ENCODE data around the gene STX18. TPM values are rescaled to one million over a fixed set of nuclear protein-coding genes. Genes with fewer than 3 reads are reported as not detected.

STX18 gene
- total and polyA plus RNA-seq, 2 donors (not counting 1 experiment from before 2014, with no cell fraction given) = 27.4 to 28.2 TPM

- Histone ChIP-seq H3K9me3 (ENCODE audit: control insufficient read depth, insufficient read depth, low read depth, low read length) (no peaks in the 10 kb centered on the region), H3K36me3 (ENCODE audit: control insufficient read depth, insufficient read depth, low read length) (peaks cover 3% of the 10 kb centered on the region), H3K27me3 (ENCODE audit: control insufficient read depth, insufficient read depth, low read length) (no peaks in the 10 kb centered on the region), H2AFZ (ENCODE audit: low read length) (no peak overlapping the region), H3K4me3 (replicated peaks in 1 of 4; ENCODE audit: control extremely low read depth in 1 of 4, insufficient read depth in 1 of 4, low read depth in 3 of 4, low read length in 4 of 4) (no peak overlapping the region), H3K4me2 (ENCODE audit: extremely low read depth, insufficient read depth, low read length) (no peak overlapping the region), H3K79me2 (ENCODE audit: control insufficient read depth, insufficient read depth, low read length) (no peaks in the 10 kb centered on the region), H3K9ac (ENCODE audit: insufficient read depth, low read length) (no peak overlapping the region), H3K4me1 (ENCODE audit: control insufficient read depth, extremely low read depth, insufficient read depth, low read length) (no peaks in the 10 kb centered on the region), H4K20me1 (ENCODE audit: control insufficient read depth, extremely low read depth, insufficient read depth, low read length) (no peaks in the 10 kb centered on the region), H3K27ac (ENCODE audit: insufficient read depth, low read length) (no peak overlapping the region)
- TF ChIP-seq EZH2 (IDR thresholded peaks at IDR 0.05; ENCODE audit: low read length, missing control alignments) = no peak
- TF ChIP-seq CTCF (conservative IDR thresholded peaks at IDR 0.05 in 1 of 2, IDR thresholded peaks at IDR 0.05 in 1 of 2; ENCODE audit: low read depth in 1 of 2, low read length in 2 of 2) = no peak
- no peak for DNase-seq (ENCODE audit: low read depth in 2 of 2)
Observed at GRCh38 chr4:4456816-4457578, 84.9 kb downstream of the STX18 start.

- peak in 1 of 2 donors; percentile 29 for DNase-seq (ENCODE audit: low read depth in 2 of 2)
- TF ChIP-seq EZH2 (IDR thresholded peaks at IDR 0.05; ENCODE audit: low read length, missing control alignments) = no peak
- no peak for TF ChIP-seq CTCF (conservative IDR thresholded peaks at IDR 0.05 in 1 of 2, IDR thresholded peaks at IDR 0.05 in 1 of 2; ENCODE audit: low read depth in 1 of 2, low read length in 2 of 2)
- Histone ChIP-seq H3K27ac (ENCODE audit: insufficient read depth, low read length) (no peak overlapping the region), H2AFZ (ENCODE audit: low read length) (no peak overlapping the region), H4K20me1 (ENCODE audit: control insufficient read depth, extremely low read depth, insufficient read depth, low read length) (no peaks in the 10 kb centered on the region), H3K4me2 (ENCODE audit: extremely low read depth, insufficient read depth, low read length) (no peak overlapping the region), H3K36me3 (ENCODE audit: control insufficient read depth, insufficient read depth, low read length) (peaks cover 3% of the 10 kb centered on the region), H3K4me1 (ENCODE audit: control insufficient read depth, extremely low read depth, insufficient read depth, low read length) (no peaks in the 10 kb centered on the region), H3K79me2 (ENCODE audit: control insufficient read depth, insufficient read depth, low read length) (no peaks in the 10 kb centered on the region), H3K4me3 (replicated peaks in 1 of 4; ENCODE audit: control extremely low read depth in 1 of 4, insufficient read depth in 1 of 4, low read depth in 3 of 4, low read length in 4 of 4) (no peak overlapping the region), H3K9ac (ENCODE audit: insufficient read depth, low read length) (no peak overlapping the region), H3K27me3 (ENCODE audit: control insufficient read depth, insufficient read depth, low read length) (no peaks in the 10 kb centered on the region), H3K9me3 (ENCODE audit: control insufficient read depth, insufficient read depth, low read depth, low read length) (no peaks in the 10 kb centered on the region)
Observed at GRCh38 chr4:4456351-4456750, 85.5 kb downstream of the STX18 start.

- no peak overlapping the region for H3K4me3 ChIP-seq (replicated peaks in 1 of 4; ENCODE audit: control extremely low read depth in 1 of 4, insufficient read depth in 1 of 4, low read depth in 3 of 4, low read length in 4 of 4)
- H2AFZ ChIP-seq (ENCODE audit: low read length) = no peak overlapping the region
- no peaks in the 10 kb centered on the region for H3K27me3 ChIP-seq (ENCODE audit: control insufficient read depth, insufficient read depth, low read length)
- H3K4me2 ChIP-seq (ENCODE audit: extremely low read depth, insufficient read depth, low read length) = no peak overlapping the region
- H3K9me3 ChIP-seq (ENCODE audit: control insufficient read depth, insufficient read depth, low read depth, low read length) = no peaks in the 10 kb centered on the region
- DNase-seq (ENCODE audit: low read depth in 2 of 2) = no peak
- no peak overlapping the region for H3K27ac ChIP-seq (ENCODE audit: insufficient read depth, low read length)
- no peaks in the 10 kb centered on the region for H3K79me2 ChIP-seq (ENCODE audit: control insufficient read depth, insufficient read depth, low read length)
- H3K36me3 ChIP-seq (ENCODE audit: control insufficient read depth, insufficient read depth, low read length) = peaks cover 3% of the 10 kb centered on the region
- no peaks in the 10 kb centered on the region for H3K4me1 ChIP-seq (ENCODE audit: control insufficient read depth, extremely low read depth, insufficient read depth, low read length)
- no peak overlapping the region for H3K9ac ChIP-seq (ENCODE audit: insufficient read depth, low read length)
- no peaks in the 10 kb centered on the region for H4K20me1 ChIP-seq (ENCODE audit: control insufficient read depth, extremely low read depth, insufficient read depth, low read length)
- TF ChIP-seq CTCF (conservative IDR thresholded peaks at IDR 0.05 in 1 of 2, IDR thresholded peaks at IDR 0.05 in 1 of 2; ENCODE audit: low read depth in 1 of 2, low read length in 2 of 2) (no peak), EZH2 (IDR thresholded peaks at IDR 0.05; ENCODE audit: low read length, missing control alignments) (no peak)
Observed at GRCh38 chr4:4455210-4455865, 86.5 kb downstream of the STX18 start.
